ENCODE data around the gene DMAP1.
A peak's percentile ranks its signal among the peaks of the same experiment; 100 is the strongest.
"Not testable (repeated sequence)": the region's sequence is repeated elsewhere in the genome, so short reads cannot be mapped to it uniquely, and the experiment has no call there.

Gene DMAP1

GRCh38 chr1:44213222-44214112 lies at the start of gene DMAP1:
Gene DMAP1, plus strand, starts transcription at chr1:44213471. Its CDS starts 283 bp downstream, at chr1:44213754.
- DNase-seq, result peak; percentile 95

GRCh38 chr1:44168520-44169098 lies 44.7 kb upstream of the DMAP1 start:
- DNase-seq, result no peak

- no peak for DNase-seq
These were observed 42.9 kb upstream of the DMAP1 start for GRCh38 chr1:44170281-44170823.

- no peak for DNase-seq
These were observed 38.6 kb upstream of the DMAP1 start for GRCh38 chr1:44174630-44175029.

GRCh38 chr1:44200336-44200735 lies 12.9 kb upstream of the DMAP1 start:
- DNase-seq, result no peak

GRCh38 chr1:44206545-44206944 lies 6.7 kb upstream of the DMAP1 start:
- DNase-seq, result not testable (repeated sequence)

DNA sequence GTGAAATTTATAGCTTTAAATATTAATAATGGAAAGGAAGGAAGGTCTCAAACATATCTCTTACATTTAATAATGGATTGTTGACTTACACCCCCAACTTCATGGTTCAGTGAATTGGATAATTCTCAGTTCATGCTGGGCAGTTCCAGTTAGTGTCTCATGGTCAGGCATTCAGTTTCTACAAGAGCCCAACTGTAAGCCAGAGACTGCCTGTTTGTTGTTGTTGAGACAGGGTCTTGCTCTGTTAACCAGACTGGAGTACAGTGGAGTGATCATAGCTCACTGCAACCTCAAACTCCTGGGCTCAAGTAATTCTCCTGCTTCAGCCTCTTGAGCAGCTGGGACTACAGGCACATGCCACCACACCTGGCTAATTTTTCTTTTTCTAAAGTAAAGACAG lies 5.0 kb upstream of the DMAP1 start:
- DNase-seq, result no peak

DNA sequence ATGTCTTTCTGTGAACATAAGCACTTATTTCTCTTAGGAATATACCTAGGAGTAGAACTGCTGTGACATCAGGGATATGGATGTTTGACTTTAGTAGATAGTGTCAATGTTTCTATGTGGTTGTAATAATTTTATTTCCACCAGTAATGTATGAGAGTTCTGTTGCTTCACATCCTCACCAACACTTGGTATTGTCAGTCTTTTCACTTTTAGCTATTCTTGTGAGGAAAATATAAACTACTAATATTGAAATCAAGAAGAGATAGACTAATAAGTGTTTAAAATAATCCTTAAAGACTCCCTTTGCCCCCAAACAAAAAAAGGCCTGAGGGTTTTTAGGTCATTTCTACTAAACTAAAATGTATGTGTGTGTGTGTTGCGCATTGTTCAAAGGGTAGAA lies 2.7 kb upstream of the DMAP1 start:
- DNase-seq, result no peak

DNA sequence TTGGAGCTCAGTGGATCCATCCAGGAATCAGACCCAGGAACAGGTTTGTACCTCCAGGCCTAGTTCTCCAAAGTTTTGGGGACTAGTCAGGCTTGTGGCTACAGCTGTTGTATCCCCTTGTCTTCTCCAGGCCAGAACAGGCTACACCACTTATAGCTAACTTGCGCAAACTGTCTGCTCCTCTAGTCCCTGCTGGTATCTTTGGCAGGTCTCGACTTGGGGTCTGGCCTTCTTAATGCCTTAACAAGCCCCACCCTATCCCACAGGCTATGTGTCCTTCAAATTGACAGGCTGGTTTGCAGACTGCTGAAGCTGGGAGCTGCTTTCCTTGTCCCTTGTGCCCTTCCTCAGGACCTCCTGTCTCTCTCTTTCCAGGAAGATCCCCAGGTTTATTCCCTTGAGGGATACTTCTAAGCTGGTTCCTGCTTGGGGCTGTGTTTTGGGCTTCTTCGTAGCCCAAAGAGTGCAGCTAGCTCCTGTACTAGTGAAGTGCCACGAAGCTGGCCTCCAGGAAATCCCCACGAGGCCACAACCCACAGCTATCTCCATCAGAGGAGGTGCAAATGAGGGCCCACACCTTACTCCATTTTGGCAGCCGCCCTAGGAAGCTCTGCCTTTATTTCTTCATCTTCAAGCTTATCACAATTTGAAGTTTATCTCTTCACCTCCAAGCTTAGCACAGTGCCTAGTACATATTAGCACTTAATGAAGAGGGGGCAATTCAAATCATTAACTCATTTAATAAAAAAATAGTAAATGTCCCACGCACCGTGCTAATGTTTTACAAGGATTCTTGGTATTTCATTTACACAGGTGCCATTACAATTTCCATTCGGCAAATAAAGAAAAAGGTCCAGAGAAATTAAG lies 683 bp upstream of the DMAP1 start:
- no peak for DNase-seq

DNA sequence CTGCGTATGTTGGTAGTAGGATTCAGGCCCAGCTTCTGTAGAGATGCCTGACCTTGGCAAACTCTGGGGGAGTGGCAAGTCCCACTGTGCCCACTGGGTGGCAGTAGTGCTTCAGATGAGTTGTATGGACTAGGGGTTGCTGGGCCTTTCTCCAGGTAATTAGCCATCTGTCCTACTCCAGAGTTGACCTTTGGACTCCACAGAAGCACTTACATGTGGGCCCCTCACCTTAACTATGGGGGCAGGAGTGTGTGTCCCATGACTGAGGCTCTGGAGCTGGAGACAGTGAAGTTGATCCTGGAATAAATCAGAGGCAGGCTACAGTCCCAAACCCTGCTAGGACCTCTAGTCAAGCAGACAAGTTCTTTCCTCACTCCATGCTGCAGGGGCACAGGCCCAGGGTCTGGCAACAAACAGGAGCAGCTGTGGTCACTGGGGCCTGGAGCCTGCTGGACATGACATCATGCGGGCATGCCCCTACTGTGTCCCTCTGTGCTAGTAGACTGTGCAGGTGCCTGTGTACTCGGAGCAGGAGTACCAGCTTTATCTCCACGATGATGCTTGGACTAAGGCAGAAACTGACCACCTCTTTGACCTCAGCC lies 4.6 kb downstream of the DMAP1 start:
- DNase-seq, result peak; percentile 89

- DNase-seq, result no peak
These were observed 5.4 kb downstream of the DMAP1 start for GRCh38 chr1:44218503-44219300.

- DNase-seq, result no peak
These were observed 6.0 kb downstream of the DMAP1 start for GRCh38 chr1:44219301-44219626.

DNA sequence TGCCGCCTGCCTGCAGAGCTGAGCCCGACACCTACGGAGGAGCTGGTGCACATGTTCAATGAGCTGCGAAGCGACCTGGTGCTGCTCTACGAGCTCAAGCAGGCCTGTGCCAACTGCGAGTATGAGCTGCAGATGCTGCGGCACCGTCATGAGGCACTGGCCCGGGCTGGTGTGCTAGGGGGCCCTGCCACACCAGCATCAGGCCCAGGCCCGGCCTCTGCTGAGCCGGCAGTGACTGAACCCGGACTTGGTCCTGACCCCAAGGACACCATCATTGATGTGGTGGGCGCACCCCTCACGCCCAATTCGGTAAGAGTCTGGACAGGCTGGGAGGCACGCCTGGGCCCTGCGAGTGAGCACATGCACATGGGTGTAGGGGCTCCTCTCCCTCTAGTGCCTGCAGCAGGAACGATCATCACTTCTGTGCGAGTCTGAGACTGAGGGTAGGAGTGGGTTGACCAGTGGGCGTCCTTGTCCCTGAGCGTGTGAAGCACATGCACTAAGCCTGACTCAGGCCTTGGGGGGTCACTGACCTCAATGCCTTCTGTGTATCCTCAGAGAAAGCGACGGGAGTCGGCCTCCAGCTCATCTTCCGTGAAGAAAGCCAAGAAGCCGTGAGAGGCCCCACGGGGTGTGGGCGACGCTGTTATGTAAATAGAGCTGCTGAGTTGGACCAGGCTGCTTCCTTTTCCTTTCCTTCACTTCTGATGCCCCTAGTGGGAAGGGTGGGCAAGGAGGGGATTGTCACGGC lies 6.9 kb downstream of the DMAP1 start:
- DNase-seq, result no peak

- no peak for DNase-seq
These were observed 7.5 kb downstream of the DMAP1 start for GRCh38 chr1:44220755-44221154.

DNA sequence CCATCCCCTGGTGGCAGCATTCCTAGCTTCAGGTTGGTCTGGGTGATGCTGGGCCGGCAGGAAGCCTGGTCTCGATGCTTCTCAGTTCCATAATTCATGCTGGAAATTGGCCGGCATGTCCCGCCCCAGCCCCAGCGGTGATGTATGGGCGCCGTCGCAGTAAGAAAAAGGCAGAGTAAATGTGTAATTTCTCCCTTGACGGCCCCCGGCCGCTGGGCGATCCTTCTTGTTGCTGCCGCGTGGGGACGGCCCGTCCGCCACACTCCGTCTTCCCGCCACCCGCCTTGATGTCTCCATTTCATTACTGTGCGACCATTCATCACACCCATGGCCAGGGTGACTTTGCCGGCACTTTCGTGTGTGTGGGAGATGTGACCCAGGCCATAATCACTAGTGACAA lies 8.5 kb downstream of the DMAP1 start:
- DNase-seq, result no peak

- no peak for DNase-seq
These were observed 9.3 kb downstream of the DMAP1 start for GRCh38 chr1:44222397-44223186.

GRCh38 chr1:44223187-44223610 lies 9.9 kb downstream of the DMAP1 start:
- DNase-seq, result no peak

- no peak for DNase-seq
These were observed 12.5 kb downstream of the DMAP1 start for GRCh38 chr1:44225761-44226160.

DNA sequence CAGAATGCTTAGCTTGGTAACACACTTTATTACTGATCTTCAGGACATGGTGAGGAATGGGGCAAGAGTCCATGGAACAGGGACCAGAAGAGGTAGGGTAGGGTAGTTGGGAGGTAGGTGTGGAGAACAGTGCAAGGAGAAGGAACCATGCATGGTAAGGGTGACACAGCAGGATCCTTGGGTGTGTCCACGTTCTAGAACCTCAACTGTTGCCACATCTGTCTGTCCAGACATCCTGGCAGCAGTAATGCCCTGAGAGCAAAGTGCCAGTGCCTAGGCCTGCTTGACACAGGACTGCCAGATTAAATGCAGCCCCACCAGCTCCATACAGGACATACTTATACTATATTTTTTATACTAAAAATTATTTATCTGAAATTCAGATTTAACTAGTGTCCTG lies 13.9 kb downstream of the DMAP1 start:
- DNase-seq, result no peak

GRCh38 chr1:44228218-44228617 lies 14.9 kb downstream of the DMAP1 start:
- DNase-seq, result no peak
